ENCODE data around the gene NAALADL2. TPM values are rescaled to one million over a fixed set of nuclear protein-coding genes. Genes with fewer than 3 reads are reported as not detected.

NAALADL2 gene
- total and polyA plus RNA-seq, 2 of the 13 experiments (the other 11 are each of a cell fraction or from before 2014, with no cell fraction given) = 0.08 TPM; not detected in 1

DNA sequence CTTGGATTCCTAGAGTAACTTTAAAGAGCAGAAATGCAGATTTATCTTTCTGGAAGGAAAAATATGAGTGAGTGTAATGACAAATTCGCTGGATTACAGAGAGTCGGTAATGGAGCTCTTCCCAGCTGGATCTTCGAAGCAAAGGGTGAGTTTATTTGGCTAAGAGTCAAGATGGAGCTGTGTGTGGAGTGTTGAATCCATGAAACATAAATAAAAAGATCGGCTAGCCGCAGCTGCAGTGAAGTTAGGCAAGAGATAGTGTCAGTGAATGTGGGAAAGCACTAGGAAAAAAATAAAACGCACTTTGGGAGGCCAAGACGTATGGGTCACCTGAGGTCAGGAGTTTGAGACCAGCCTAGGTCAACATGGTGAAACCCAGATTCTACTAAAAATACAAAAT lies 10.3 kb downstream of the NAALADL2 start:
- TF ChIP-seq ZNF781 (CRISPR knock-in tag; IDR thresholded peaks at IDR 0.05; ENCODE audit: borderline replicate concordance, not compliant biosample characterization) (no peak), SETDB1 (CRISPR knock-in tag; IDR thresholded peaks at IDR 0.05; ENCODE audit: borderline replicate concordance) (no peak), ARID2 (CRISPR knock-in tag; IDR thresholded peaks at IDR 0.05; ENCODE audit: borderline replicate concordance) (no peak)
- TF ChIP-seq, protein P1, sequence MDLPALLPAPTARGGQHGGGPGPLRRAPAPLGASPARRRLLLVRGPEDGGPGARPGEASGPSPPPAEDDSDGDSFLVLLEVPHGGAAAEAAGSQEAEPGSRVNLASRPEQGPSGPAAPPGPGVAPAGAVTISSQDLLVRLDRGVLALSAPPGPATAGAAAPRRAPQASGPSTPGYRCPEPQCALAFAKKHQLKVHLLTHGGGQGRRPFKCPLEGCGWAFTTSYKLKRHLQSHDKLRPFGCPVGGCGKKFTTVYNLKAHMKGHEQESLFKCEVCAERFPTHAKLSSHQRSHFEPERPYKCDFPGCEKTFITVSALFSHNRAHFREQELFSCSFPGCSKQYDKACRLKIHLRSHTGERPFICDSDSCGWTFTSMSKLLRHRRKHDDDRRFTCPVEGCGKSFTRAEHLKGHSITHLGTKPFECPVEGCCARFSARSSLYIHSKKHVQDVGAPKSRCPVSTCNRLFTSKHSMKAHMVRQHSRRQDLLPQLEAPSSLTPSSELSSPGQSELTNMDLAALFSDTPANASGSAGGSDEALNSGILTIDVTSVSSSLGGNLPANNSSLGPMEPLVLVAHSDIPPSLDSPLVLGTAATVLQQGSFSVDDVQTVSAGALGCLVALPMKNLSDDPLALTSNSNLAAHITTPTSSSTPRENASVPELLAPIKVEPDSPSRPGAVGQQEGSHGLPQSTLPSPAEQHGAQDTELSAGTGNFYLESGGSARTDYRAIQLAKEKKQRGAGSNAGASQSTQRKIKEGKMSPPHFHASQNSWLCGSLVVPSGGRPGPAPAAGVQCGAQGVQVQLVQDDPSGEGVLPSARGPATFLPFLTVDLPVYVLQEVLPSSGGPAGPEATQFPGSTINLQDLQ (CRISPR knock-in tag; IDR thresholded peaks at IDR 0.05) = no peak
- TF ChIP-seq, protein P2, sequence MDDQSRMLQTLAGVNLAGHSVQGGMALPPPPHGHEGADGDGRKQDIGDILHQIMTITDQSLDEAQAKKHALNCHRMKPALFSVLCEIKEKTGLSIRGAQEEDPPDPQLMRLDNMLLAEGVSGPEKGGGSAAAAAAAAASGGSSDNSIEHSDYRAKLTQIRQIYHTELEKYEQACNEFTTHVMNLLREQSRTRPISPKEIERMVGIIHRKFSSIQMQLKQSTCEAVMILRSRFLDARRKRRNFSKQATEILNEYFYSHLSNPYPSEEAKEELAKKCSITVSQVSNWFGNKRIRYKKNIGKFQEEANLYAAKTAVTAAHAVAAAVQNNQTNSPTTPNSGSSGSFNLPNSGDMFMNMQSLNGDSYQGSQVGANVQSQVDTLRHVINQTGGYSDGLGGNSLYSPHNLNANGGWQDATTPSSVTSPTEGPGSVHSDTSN (CRISPR knock-in tag; IDR thresholded peaks at IDR 0.05; ENCODE audit: borderline replicate concordance) = no peak
- Histone ChIP-seq H3K4me3 (replicated peaks in 1 of 3; ENCODE audit: insufficient read depth in 1 of 3, low read depth in 2 of 3, low read length in 3 of 3) (no peak overlapping the region), H3K4me2 (ENCODE audit: low read depth, low read length) (no peak overlapping the region), H3K36me3 (replicated peaks in 1 of 2; ENCODE audit: control insufficient read depth in 1 of 2, insufficient read depth in 2 of 2, low read length in 2 of 2) (no peaks in the 10 kb centered on the region), H3K9ac (ENCODE audit: insufficient read depth, low read depth, low read length) (no peak overlapping the region), H4K20me1 (ENCODE audit: insufficient read depth, low read length) (no peaks in the 10 kb centered on the region), H2AFZ (ENCODE audit: low read length) (no peak overlapping the region), H3K27ac (ENCODE audit: extremely low read length, insufficient read depth, low read length) (no peak overlapping the region), H3K9me3 (ENCODE audit: low read length) (no peaks in the 10 kb centered on the region), H3K4me1 (ENCODE audit: insufficient read depth, low read length) (no peaks in the 10 kb centered on the region), H3K27me3 (ENCODE audit: control insufficient read depth in 1 of 2, insufficient read depth in 2 of 2, low read length in 2 of 2) (no peaks in the 10 kb centered on the region), H3K79me2 (ENCODE audit: insufficient read depth, low read length) (no peaks in the 10 kb centered on the region)
- no TSS peak for BruUV-seq (replicated peaks)
- FAIRE-seq = no peak
- ATAC-seq = no peak
- CTCF ChIA-PET (ENCODE audit: low intra/inter-chr PET ratio, low total read pairs) = no interaction called here
- POLR2A ChIA-PET = no interaction called here
- intact Hi-C loops (cut with micrococcal nuclease; ENCODE audit: unreplicated experiment) = no loop called here
- no peak for DNase-seq (ENCODE audit: low spot score)
- 19% methylated on average over 7 of the region's 7 CpGs for WGBS (ENCODE audit: low lambda C conversion rate)
- in situ Hi-C loops (cut with HindIII; ENCODE audit: extremely low pct_ligation_motif_present, low pct_unique_long_range_greater_than_20kb) = no loop called here
